MCF 10A (cell line): ENCODE data around the gene LRMDA. TPM values are rescaled to one million over a fixed set of nuclear protein-coding genes. Genes with fewer than 3 reads are reported as not detected.

ENCODE experiments used
- BruUV-seq: library from RNA; stranded (reverse); fragments of 400-500 nt; replicated peaks from 2 replicates; lab custom pipeline; 2021; lab: Mats Ljungman, UMichigan
- CTCF ChIA-PET: fragments of 300-600 bp; sonication (Branson Sonifier 250); formaldehyde crosslinking; extraction: SDS; loops from one replicate; lab custom pipeline; 2021; ENCODE audit warnings: antibody characterized with exemption, inconsistent platforms; lab: Yijun Ruan, JAX
- POLR2A ChIA-PET: fragments of 300-600, 350-650 bp; sonication (Branson Sonifier 250); formaldehyde crosslinking; extraction: SDS; loops from one replicate; lab custom pipeline; 2020; ENCODE audit warnings: antibody characterized with exemption, inconsistent platforms; lab: Yijun Ruan, JAX
- DNase-seq: peaks from one replicate; pipeline ENCODE4 v3.0.0-alpha.2; 2018; ENCODE audit not compliant: unreplicated experiment
- H3K27ac Mint-ChIP-seq: one replicate; pipeline ENCODE4 v1.8.0; 2022; ENCODE audit warnings: mild to moderate bottlenecking, low read depth, mixed read lengths; ENCODE audit not compliant: unreplicated experiment
- H3K27me3 Mint-ChIP-seq: one replicate; pipeline ENCODE4 v1.8.0; 2022; ENCODE audit warnings: mixed read lengths; ENCODE audit not compliant: insufficient read depth, unreplicated experiment
- H3K36me3 Mint-ChIP-seq: one replicate; pipeline ENCODE4 v1.8.0; 2022; ENCODE audit warnings: mild to moderate bottlenecking, moderate library complexity, mixed read lengths; ENCODE audit not compliant: insufficient read depth, unreplicated experiment
- H3K4me1 Mint-ChIP-seq: one replicate; pipeline ENCODE4 v1.8.0; 2022; ENCODE audit warnings: mixed read lengths; ENCODE audit not compliant: insufficient read depth, unreplicated experiment
- H3K4me3 Mint-ChIP-seq: one replicate; pipeline ENCODE4 v1.8.0; 2022; ENCODE audit warnings: mild to moderate bottlenecking, moderate library complexity, mixed read lengths; ENCODE audit not compliant: unreplicated experiment
- H3K9me3 Mint-ChIP-seq: one replicate; pipeline ENCODE4 v1.8.0; 2022; ENCODE audit warnings: mixed read lengths; ENCODE audit not compliant: unreplicated experiment
- intact Hi-C: fragments of 100-400 bp; cut with micrococcal nuclease; formaldehyde crosslinking; loops from 2 replicates; pipeline ENCODE4 v1.14.1; 2022
- total RNA-seq: library from RNA; stranded (reverse); gene quantifications from 2 replicates; pipeline ENCODE4 v1.2.3, GENCODE V29; 2022
- TF ChIP-seq, protein P1 (sequence below): fragments of 200-600 bp; IDR thresholded peaks from one replicate; pipeline ENCODE4 v1.8.0; 2022; ENCODE audit warnings: antibody characterized with exemption, mild to moderate bottlenecking; ENCODE audit not compliant: unreplicated experiment

Gene LRMDA
- total RNA-seq, 1 experiment from 2014 or later: not detected

- H3K27ac Mint-ChIP-seq: no peak overlapping the region
- no peaks in the 10 kb centered on the region for H3K9me3 Mint-ChIP-seq
- DNase-seq: no peak
- intact Hi-C loops: no loop called here
- ChIA-PET CTCF (interaction anchor here (0.6 to 4.8 kb wide), 9 partner anchors 38 to 1722 kb away, joined by 3 to 41 read pairs (median 3); no protein-coding TSS in a partner anchor), POLR2A (no interaction called here)
- TF ChIP-seq, protein P1, sequence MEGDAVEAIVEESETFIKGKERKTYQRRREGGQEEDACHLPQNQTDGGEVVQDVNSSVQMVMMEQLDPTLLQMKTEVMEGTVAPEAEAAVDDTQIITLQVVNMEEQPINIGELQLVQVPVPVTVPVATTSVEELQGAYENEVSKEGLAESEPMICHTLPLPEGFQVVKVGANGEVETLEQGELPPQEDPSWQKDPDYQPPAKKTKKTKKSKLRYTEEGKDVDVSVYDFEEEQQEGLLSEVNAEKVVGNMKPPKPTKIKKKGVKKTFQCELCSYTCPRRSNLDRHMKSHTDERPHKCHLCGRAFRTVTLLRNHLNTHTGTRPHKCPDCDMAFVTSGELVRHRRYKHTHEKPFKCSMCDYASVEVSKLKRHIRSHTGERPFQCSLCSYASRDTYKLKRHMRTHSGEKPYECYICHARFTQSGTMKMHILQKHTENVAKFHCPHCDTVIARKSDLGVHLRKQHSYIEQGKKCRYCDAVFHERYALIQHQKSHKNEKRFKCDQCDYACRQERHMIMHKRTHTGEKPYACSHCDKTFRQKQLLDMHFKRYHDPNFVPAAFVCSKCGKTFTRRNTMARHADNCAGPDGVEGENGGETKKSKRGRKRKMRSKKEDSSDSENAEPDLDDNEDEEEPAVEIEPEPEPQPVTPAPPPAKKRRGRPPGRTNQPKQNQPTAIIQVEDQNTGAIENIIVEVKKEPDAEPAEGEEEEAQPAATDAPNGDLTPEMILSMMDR: no peak
- no peak overlapping the region for H3K4me3 Mint-ChIP-seq
- H3K36me3 Mint-ChIP-seq: peaks cover 23% of the 10 kb centered on the region
- H3K27me3 Mint-ChIP-seq: no peaks in the 10 kb centered on the region
- BruUV-seq: TSS peak; percentile 24
- peaks cover 4% of the 10 kb centered on the region for H3K4me1 Mint-ChIP-seq
Observed at GRCh38 chr10:75398200-75398691, 33.2 kb upstream of the LRMDA start.

GRCh38 chr10:75398692-75399460 lies 32.5 kb upstream of the LRMDA start:
- Mint-ChIP-seq H3K36me3 (peaks cover 25% of the 10 kb centered on the region), H3K27ac (no peak overlapping the region), H3K4me3 (peak overlapping the region; percentile 80), H3K4me1 (peaks cover 6% of the 10 kb centered on the region), H3K27me3 (no peaks in the 10 kb centered on the region), H3K9me3 (no peaks in the 10 kb centered on the region)
- POLR2A ChIA-PET: no interaction called here
- TF ChIP-seq, protein P1: no peak
- BruUV-seq: no TSS peak
- intact Hi-C loops: no loop called here
- no peak for DNase-seq
- CTCF ChIA-PET: interaction anchor here (0.5 to 4.8 kb wide), 11 partner anchors 252 to 1606 kb away, joined by 3 to 41 read pairs (median 5); no protein-coding TSS in a partner anchor

DNA sequence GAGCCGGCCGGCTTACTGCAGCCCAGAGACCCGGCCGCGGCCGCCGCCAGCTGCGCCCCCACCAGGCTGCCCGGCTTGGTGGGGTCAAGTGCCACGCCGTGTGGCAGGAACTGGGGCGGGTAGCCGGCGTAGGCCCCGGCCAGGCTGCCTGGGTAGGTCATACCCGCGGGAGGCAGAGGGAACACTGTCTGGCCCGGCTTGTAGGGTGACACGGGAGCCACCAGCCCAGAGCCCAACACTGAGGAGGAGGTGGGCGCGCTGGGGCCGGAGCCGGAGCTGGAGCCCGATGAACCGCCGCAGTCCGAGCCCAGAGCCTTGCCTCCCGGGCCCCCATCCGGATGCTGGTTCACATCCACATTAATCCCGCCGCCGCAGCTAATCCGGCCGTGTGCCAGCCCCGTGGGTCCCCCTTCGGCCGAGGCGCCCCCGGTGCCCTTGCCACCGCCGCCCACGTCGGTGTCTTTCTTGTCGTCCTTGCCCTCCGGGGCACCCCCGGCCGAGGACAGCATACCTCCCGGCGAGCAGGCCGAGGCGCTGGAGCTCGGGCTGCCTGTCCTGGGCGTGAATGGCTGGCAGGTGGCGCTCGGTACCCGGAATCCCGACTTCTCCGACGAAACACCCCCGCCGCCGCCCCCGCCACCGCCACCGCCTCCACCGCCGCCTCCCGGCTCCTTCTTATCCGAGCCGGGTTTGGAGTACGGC lies 31.8 kb upstream of the LRMDA start:
- BruUV-seq: no TSS peak
- TF ChIP-seq, protein P1: peak; percentile 74
- Mint-ChIP-seq H3K9me3 (no peaks in the 10 kb centered on the region), H3K27me3 (no peaks in the 10 kb centered on the region), H3K4me3 (peak overlapping the region; percentile 80), H3K4me1 (peaks cover 9% of the 10 kb centered on the region), H3K36me3 (peaks cover 22% of the 10 kb centered on the region), H3K27ac (peak overlapping the region; percentile 51)
- intact Hi-C loops: loop anchor here (1.0 to 10.0 kb wide), 12 partner anchors 104 to 1583 kb away; no protein-coding TSS in a partner anchor
- POLR2A ChIA-PET: interaction anchor here (0.5 to 3.4 kb wide), 7 partner anchors 9 to 1186 kb away, joined by 3 to 29 read pairs (median 3); no protein-coding TSS in a partner anchor
- peak; percentile 67 for DNase-seq
- CTCF ChIA-PET: interaction anchor here (0.5 to 4.8 kb wide), 17 partner anchors 8 to 1710 kb away, joined by 3 to 41 read pairs (median 4); no protein-coding TSS in a partner anchor
